ENCODE results near the gene SDCBP2.

- TF ChIP-seq, protein P1, sequence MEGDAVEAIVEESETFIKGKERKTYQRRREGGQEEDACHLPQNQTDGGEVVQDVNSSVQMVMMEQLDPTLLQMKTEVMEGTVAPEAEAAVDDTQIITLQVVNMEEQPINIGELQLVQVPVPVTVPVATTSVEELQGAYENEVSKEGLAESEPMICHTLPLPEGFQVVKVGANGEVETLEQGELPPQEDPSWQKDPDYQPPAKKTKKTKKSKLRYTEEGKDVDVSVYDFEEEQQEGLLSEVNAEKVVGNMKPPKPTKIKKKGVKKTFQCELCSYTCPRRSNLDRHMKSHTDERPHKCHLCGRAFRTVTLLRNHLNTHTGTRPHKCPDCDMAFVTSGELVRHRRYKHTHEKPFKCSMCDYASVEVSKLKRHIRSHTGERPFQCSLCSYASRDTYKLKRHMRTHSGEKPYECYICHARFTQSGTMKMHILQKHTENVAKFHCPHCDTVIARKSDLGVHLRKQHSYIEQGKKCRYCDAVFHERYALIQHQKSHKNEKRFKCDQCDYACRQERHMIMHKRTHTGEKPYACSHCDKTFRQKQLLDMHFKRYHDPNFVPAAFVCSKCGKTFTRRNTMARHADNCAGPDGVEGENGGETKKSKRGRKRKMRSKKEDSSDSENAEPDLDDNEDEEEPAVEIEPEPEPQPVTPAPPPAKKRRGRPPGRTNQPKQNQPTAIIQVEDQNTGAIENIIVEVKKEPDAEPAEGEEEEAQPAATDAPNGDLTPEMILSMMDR (IDR thresholded peaks at IDR 0.05): no peak
- no peak for TF ChIP-seq POLR2A (IDR thresholded peaks at IDR 0.05)
These were observed 3.0 kb upstream of the SDCBP2 start for GRCh38 chr20:1331801-1332453.
